GM12865 (cell line): ENCODE results near the gene KIF22.

ENCODE experiments used
- DNase-seq: peaks from one replicate; pipeline ENCODE4 v3.0.0; 2010; ENCODE audit warnings: low read depth
- H3K4me3 ChIP-seq: 2 replicates; pipeline ENCODE4 v1.5.1; 2011; ENCODE audit warnings: mild to moderate bottlenecking, low read depth, low read length, control low read depth
- CTCF ChIP-seq: IDR thresholded peaks from 2 replicates; pipeline ENCODE4 v1.5.1; 2011; ENCODE audit warnings: low read length, control low read depth, low read depth, inconsistent platforms; ENCODE audit not compliant: insufficient read depth; ENCODE audit errors: missing control alignments

Gene KIF22

DNA sequence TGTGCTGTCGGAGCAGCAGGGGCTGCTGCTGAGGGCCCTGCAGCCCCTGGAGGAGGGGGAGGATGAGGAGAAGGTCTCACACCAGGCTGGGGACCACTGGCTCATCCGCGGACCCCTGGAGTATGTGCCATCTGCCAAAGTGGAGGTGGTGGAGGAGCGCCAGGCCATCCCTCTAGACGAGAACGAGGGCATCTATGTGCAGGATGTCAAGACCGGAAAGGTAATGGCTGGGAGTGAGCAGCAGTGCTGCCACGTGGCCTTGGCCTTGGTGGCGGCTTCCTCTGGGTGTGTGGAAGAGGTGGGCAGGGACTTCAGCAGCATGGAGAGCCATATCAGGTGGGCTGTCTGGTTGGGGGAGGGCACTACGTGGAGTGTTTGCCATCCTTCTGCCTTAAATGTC, 49.7 kb downstream of the KIF22 start:
- no peak for DNase-seq
- H3K4me3 ChIP-seq = no peak overlapping the region
- TF ChIP-seq CTCF = no peak

DNA sequence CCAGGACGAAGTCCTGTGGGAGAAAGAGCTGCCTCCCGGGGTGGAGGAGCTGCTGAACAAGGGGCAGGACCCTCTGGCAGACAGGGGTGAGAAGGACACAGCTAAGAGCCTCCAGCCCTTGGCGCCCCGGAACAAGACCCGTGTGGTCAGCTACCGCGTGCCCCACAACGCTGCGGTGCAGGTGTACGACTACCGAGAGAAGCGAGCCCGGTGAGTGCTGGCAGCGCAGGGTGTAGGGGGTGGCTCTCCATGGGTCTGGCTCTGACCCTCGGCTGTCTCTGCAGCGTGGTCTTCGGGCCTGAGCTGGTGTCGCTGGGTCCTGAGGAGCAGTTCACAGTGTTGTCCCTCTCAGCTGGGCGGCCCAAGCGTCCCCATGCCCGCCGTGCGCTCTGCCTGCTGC, 51.1 kb downstream of the KIF22 start:
- no peak for DNase-seq
- H3K4me3 ChIP-seq = no peak overlapping the region
- TF ChIP-seq CTCF = no peak

DNA sequence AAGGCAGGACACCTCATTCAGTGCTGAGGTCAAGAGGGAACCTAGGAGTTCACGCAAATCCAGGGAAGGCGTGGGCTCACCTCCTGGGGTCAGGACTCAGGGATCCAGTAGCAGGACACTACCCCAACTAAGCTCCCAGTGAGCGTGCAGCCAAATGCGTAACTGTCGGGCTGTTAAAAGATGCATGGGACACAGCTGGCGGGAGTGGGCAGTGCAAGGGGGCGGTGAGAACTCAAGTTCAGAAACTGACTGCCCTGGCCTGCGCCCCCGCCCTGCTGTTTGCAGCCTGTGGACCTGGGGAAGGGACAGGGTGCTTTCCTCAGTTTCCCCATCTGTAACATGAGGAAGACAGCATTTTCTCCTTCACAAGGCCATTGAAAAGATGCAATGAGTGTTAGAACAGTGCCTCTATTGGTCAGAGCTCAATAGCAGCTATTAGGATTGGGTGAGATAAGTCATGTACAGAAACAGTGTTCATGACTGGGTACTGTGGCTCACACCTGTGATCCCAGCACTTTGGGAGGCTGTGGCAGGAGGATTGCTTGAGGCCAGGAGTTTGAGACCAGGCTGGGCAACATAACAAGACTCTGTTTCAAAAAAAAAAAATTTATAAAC, 52.3 kb downstream of the KIF22 start:
- no peak for DNase-seq
- TF ChIP-seq CTCF = no peak

DNA sequence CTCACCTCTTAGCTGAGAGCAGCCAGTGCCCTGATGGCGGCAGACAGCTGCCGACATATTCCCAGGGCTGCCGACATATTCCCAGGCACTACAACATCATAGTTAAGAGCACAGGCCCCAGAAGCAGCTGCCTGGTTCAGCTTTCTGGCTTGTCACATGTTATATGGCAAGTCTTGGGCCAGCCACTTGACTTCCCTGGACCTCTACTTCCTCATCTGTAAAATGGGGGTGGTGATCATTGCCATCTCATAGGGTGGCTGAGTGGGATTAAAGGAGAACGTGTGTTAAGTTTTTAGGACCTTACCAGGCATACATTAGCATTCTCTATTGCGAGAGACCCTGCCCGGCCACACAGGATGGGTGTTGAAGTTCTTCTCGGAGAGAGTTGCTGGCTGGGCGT, 53.4 kb downstream of the KIF22 start:
- no peak overlapping the region for H3K4me3 ChIP-seq
- no peak for DNase-seq
- no peak for TF ChIP-seq CTCF

More for the DNA sequence above, 52.3 kb downstream of the KIF22 start:
- no peak overlapping the region for H3K4me3 ChIP-seq

GRCh38 chr16:29844575-29845331, 54.2 kb downstream of the KIF22 start:
- no peak overlapping the region for H3K4me3 ChIP-seq
- no peak for DNase-seq
- TF ChIP-seq CTCF = no peak

DNA sequence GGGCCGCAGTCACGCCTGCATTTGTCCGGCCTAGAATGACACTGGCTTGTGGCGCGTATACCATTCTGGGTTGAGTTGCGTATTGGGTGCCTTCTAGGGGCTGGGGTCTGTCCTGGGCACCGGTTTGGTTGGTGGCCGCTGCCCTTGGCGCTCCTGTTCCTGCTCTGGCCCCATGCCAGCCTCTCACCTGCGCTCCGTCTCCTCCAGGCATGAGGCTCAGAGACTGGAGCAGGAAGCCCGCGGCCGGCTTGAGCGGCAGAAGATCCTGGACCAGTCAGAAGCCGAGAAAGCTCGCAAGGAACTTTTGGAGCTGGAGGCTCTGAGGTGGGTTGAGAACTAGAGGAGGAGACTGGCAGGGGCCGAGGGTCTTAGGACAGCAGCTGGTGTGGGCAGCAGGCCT, 55.1 kb downstream of the KIF22 start:
- no peak overlapping the region for H3K4me3 ChIP-seq
- no peak for DNase-seq

More for the DNA sequence above, 55.1 kb downstream of the KIF22 start:
- TF ChIP-seq CTCF = no peak
